HUES48 (cell line): ENCODE measurements around the gene RNF43.
A peak's percentile ranks its signal among the peaks of the same experiment; 100 is the strongest.

Source experiments
- H3K27ac ChIP-seq: one replicate; pipeline ENCODE4 v1.7.0; 2013; ENCODE audit warnings: low read depth, low read length, inconsistent platforms
- H3K27me3 ChIP-seq: 2 replicates; pipeline ENCODE4 v1.6.1; 2013; ENCODE audit warnings: mild to moderate bottlenecking, low read length; ENCODE audit not compliant: control insufficient read depth, insufficient read depth
- H3K36me3 ChIP-seq: 2 replicates; pipeline ENCODE4 v1.6.1; 2013; ENCODE audit warnings: low read length; ENCODE audit not compliant: control insufficient read depth, insufficient read depth
- H3K4me1 ChIP-seq: 2 replicates; pipeline ENCODE4 v1.6.1; 2013; ENCODE audit warnings: mild to moderate bottlenecking, low read length; ENCODE audit not compliant: control insufficient read depth, insufficient read depth
- H3K4me3 ChIP-seq: 2 replicates; pipeline ENCODE4 v1.5.1; 2013; ENCODE audit warnings: mild to moderate bottlenecking, low read depth, low read length
- H3K9ac ChIP-seq: 2 replicates; pipeline ENCODE4 v1.6.1; 2013; ENCODE audit warnings: mild to moderate bottlenecking, low read depth, low read length, moderate library complexity
- H3K9me3 ChIP-seq: 2 replicates; pipeline ENCODE4 v1.6.1; 2013; ENCODE audit warnings: low read length; ENCODE audit not compliant: control insufficient read depth, insufficient read depth

Gene RNF43

GRCh38 chr17:58420827-58421226 lies 3.5 kb upstream of the RNF43 start:
- H3K36me3 ChIP-seq: no peaks in the 10 kb centered on the region
- no peak overlapping the region for H3K9ac ChIP-seq
- H3K27me3 ChIP-seq: no peaks in the 10 kb centered on the region; the same call in 1 of the 2 replicates
- no peak overlapping the region for H3K4me3 ChIP-seq
- H3K9me3 ChIP-seq: no peaks in the 10 kb centered on the region
- H3K4me1 ChIP-seq: peaks cover 11% of the 10 kb centered on the region
- no peak overlapping the region for H3K27ac ChIP-seq

GRCh38 chr17:58416937-58417299 lies 416 bp downstream of the RNF43 start:
- Histone ChIP-seq H3K36me3 (no peaks in the 10 kb centered on the region), H3K27me3 (no peaks in the 10 kb centered on the region; the same call in 1 of the 2 replicates), H3K9me3 (no peaks in the 10 kb centered on the region), H3K27ac (peak overlapping the region; percentile 82), H3K4me1 (peaks cover 15% of the 10 kb centered on the region), H3K9ac (peak overlapping the region; percentile 28), H3K4me3 (peak overlapping the region; percentile 62)

DNA sequence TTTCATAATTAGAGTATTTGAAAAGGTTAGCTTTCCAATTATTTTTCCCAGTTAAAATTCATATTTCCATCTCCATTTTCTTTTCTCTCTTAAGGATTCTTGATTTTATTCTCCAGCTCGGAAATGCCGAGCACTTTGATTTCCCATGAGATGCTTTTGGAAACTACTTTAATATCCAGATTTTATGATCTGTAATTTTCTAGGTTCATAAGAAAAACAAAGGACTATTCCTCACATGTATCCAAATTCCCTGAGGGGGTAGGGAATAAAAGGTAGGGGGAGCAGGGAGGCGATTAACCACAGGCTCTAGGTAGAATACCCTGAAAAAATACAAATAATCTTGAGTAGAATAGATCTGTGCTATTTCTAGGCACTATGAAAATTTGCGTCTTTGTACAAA lies 938 bp downstream of the RNF43 start:
- Histone ChIP-seq H3K4me1 (peaks cover 12% of the 10 kb centered on the region), H3K9me3 (no peaks in the 10 kb centered on the region), H3K9ac (no peak overlapping the region), H3K4me3 (peak overlapping the region; percentile 62), H3K27me3 (no peaks in the 10 kb centered on the region; the same call in 1 of the 2 replicates), H3K36me3 (no peaks in the 10 kb centered on the region), H3K27ac (peak overlapping the region; percentile 82)

GRCh38 chr17:58415371-58416055 lies 1.8 kb downstream of the RNF43 start:
- no peak overlapping the region for H3K9ac ChIP-seq
- peak overlapping the region; percentile 62; the same call in 1 of the 2 replicates for H3K4me3 ChIP-seq
- H3K27me3 ChIP-seq: no peaks in the 10 kb centered on the region
- no peak overlapping the region for H3K27ac ChIP-seq
- H3K4me1 ChIP-seq: peaks cover 12% of the 10 kb centered on the region
- no peaks in the 10 kb centered on the region for H3K9me3 ChIP-seq
- no peaks in the 10 kb centered on the region for H3K36me3 ChIP-seq

DNA sequence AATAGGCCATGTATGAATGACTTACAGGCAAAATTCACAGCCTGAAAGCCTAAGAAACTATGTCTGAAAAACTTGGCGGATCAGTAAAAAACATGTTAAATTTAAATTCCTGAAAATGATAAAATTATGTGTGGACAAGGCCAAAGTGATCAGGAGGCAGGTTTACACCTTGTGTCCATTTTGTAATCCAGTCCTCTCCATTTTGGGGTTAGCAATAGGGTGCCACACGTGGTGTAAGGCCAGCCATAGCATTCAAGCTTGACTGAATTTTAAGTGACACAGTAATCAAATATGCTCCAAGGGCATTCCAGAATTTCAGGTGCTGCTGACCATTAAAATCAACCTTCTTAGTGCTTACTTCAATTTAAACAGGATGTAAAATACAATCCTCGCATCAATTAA lies 2.7 kb downstream of the RNF43 start:
- H3K4me3 ChIP-seq: no peak overlapping the region
- H3K9me3 ChIP-seq: no peaks in the 10 kb centered on the region
- H3K27me3 ChIP-seq: no peaks in the 10 kb centered on the region
- no peaks in the 10 kb centered on the region for H3K36me3 ChIP-seq
- H3K4me1 ChIP-seq: peaks cover 12% of the 10 kb centered on the region
- no peak overlapping the region for H3K9ac ChIP-seq
- H3K27ac ChIP-seq: no peak overlapping the region

DNA sequence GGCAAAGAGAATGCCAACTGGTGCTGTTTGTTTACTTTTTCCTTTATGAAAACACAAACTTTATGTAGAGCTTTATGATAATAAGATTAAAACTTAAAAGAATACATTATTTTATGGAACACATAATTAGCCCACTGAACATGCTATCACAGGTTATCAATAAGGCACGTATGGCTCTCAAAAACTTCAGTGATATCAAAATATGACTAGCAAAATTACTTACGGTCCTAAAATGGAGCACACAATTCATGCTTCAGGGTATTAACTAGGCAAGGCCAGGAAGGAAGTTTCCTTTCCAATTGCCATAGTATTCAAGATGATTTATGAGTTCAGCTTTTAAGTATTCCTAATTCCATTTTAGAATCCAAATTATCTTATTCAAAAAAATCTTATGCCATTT lies 3.6 kb downstream of the RNF43 start:
- Histone ChIP-seq H3K4me3 (no peak overlapping the region), H3K27ac (no peak overlapping the region), H3K36me3 (no peaks in the 10 kb centered on the region), H3K27me3 (no peaks in the 10 kb centered on the region), H3K9me3 (no peaks in the 10 kb centered on the region), H3K9ac (no peak overlapping the region), H3K4me1 (peaks cover 12% of the 10 kb centered on the region)

- H3K9ac ChIP-seq: no peak overlapping the region
- H3K36me3 ChIP-seq: no peaks in the 10 kb centered on the region
- H3K4me1 ChIP-seq: peaks cover 12% of the 10 kb centered on the region
- no peak overlapping the region for H3K4me3 ChIP-seq
- no peaks in the 10 kb centered on the region for H3K9me3 ChIP-seq
- H3K27me3 ChIP-seq: no peaks in the 10 kb centered on the region
- H3K27ac ChIP-seq: no peak overlapping the region
These were observed 4.3 kb downstream of the RNF43 start for GRCh38 chr17:58412961-58413586.

DNA sequence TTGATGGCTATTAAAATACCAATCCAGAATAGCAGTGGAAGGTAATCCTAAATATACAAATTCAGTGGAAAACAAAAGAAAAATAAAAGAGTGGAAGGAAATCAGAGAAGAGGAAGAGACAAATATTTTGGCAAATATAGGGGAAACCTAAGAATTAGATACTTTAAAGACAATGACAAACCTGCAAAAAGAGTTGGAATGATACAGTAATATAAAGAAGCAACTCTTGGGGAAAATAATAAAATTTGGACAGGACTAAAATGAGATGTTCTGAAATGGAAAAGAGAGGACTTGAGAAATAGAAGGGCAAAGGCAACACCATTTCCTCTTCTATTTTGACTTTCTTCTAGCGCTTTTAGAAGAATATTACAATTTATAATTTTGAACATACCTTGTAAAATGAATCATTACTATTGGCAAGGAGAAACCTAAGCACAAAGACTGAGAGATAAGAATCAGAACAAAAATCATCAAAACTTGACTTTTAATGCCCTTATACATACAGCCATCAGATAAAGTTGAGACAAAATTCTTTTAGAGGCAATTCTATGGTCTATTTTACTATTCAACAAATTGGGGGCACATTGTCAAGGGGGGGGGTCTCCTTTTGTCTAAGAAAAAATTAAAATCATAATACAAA lies 5.2 kb downstream of the RNF43 start:
- Histone ChIP-seq H3K27ac (no peak overlapping the region), H3K9me3 (no peaks in the 10 kb centered on the region), H3K4me1 (peaks cover 9% of the 10 kb centered on the region), H3K36me3 (no peaks in the 10 kb centered on the region), H3K4me3 (no peak overlapping the region), H3K27me3 (no peaks in the 10 kb centered on the region; the same call in 1 of the 2 replicates), H3K9ac (no peak overlapping the region)

- Histone ChIP-seq H3K36me3 (no peaks in the 10 kb centered on the region), H3K27ac (no peak overlapping the region), H3K4me1 (peaks cover 7% of the 10 kb centered on the region), H3K9ac (no peak overlapping the region), H3K9me3 (no peaks in the 10 kb centered on the region), H3K27me3 (no peaks in the 10 kb centered on the region; the same call in none of the 2 replicates), H3K4me3 (no peak overlapping the region)
These were observed 5.9 kb downstream of the RNF43 start for GRCh38 chr17:58411408-58411894.

DNA sequence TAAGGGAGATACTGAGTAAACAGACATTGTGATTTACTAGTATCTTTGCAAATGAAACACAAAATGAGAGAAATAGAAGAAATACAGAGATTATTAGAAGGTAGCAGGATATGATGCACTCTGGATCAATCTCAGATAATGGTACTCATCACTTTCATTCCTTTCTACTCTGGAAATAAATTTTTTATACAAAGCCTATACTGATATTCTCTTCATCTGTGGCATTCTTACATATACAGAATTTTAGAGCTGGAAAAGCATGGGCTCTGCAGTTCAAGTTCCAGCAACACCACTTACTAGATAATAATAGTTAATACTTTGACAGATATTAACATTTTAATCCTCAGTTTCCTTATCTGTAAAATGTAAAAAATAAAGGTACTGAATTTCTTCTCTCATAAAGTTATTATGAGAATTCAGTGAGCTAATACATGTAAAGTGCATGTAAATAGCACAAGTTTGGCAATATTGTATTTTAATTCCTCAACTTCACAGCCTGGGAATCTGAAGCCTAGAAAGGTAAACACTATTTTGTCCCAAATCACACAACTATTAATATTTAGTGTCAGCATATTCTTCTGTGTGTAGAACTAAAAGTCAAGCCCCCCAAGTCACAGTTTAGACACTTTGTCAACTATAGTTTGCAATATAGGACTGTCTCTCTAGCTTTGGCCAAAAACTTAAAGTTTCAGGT lies 6.5 kb downstream of the RNF43 start:
- no peaks in the 10 kb centered on the region for H3K9me3 ChIP-seq
- H3K27ac ChIP-seq: no peak overlapping the region
- H3K27me3 ChIP-seq: peaks cover 6% of the 10 kb centered on the region
- no peaks in the 10 kb centered on the region for H3K36me3 ChIP-seq
- no peak overlapping the region for H3K9ac ChIP-seq
- no peak overlapping the region for H3K4me3 ChIP-seq
- H3K4me1 ChIP-seq: peaks cover 6% of the 10 kb centered on the region
